Neuronal stem cell (in vitro differentiated cells): ENCODE results near the gene ZMIZ1.

Experiments
- DNase-seq: peaks from one replicate; pipeline ENCODE4 v3.0.0-alpha.2; 2013; ENCODE audit warnings: low spot score
- H2AFZ ChIP-seq: one replicate; pipeline ENCODE4 v1.6.1; 2013; ENCODE audit warnings: mild to moderate bottlenecking, low read length, inconsistent platforms
- H2AK5ac ChIP-seq: 2 replicates; pipeline ENCODE4 v1.6.1; 2013; ENCODE audit warnings: low read depth, mild to moderate bottlenecking, inconsistent platforms, low read length, moderate library complexity, mixed read lengths
- H2BK120ac ChIP-seq: 2 replicates; pipeline ENCODE4 v1.6.1; 2013; ENCODE audit warnings: low read depth, mild to moderate bottlenecking, inconsistent platforms, low read length, moderate library complexity, mixed read lengths
- H2BK12ac ChIP-seq: one replicate; pipeline ENCODE4 v1.6.1; 2013; ENCODE audit warnings: low read length, inconsistent platforms
- H2BK15ac ChIP-seq: 2 replicates; pipeline ENCODE4 v1.6.1; 2013; ENCODE audit warnings: mild to moderate bottlenecking, low read length, inconsistent platforms, mixed read lengths
- H2BK5ac ChIP-seq: one replicate; pipeline ENCODE4 v1.6.1; 2013; ENCODE audit warnings: inconsistent platforms, mild to moderate bottlenecking, low read length, moderate library complexity
- H3K14ac ChIP-seq: one replicate; pipeline ENCODE4 v1.6.1; 2013; ENCODE audit warnings: low read length, inconsistent platforms
- H3K18ac ChIP-seq: 2 replicates; pipeline ENCODE4 v1.6.1; 2013; ENCODE audit warnings: low read length, inconsistent platforms
- H3K23ac ChIP-seq: 2 replicates; pipeline ENCODE4 v1.6.1; 2013; ENCODE audit warnings: low read depth, mild to moderate bottlenecking, mixed read lengths, low read length, inconsistent platforms; ENCODE audit not compliant: poor library complexity
- H3K27ac ChIP-seq: replicated peaks from 3 replicates; pipeline ENCODE4 v1.5.1; 2013; ENCODE audit warnings: low read length, inconsistent platforms
- H3K27me3 ChIP-seq, 3 experiments: 2 replicates each; pipeline ENCODE4 v1.6.1; 2013; ENCODE audit warnings: low read length in 3 of 3, mild to moderate bottlenecking in 2 of 3, inconsistent platforms in 1 of 3, low read depth in 1 of 3, mixed read lengths in 1 of 3, moderate library complexity in 1 of 3; ENCODE audit not compliant: control insufficient read depth in 3 of 3, insufficient read depth in 3 of 3
- H3K36me3 ChIP-seq, 2 donors: replicated peaks in 1 of 2; 2 replicates each; pipeline ENCODE4 v1.6.1; 2013; ENCODE audit warnings: low read length in 2 of 2; ENCODE audit not compliant: control insufficient read depth in 2 of 2, insufficient read depth in 2 of 2
- H3K4ac ChIP-seq: 2 replicates; pipeline ENCODE4 v1.6.1; 2013; ENCODE audit warnings: inconsistent platforms, mild to moderate bottlenecking, low read length, moderate library complexity
- H3K4me1 ChIP-seq, 2 donors: 1 replicate in 1 of 2; 2 replicates in 1 of 2; pipeline ENCODE4 v1.6.1; 2013; ENCODE audit warnings: low read length in 2 of 2, low read depth in 1 of 2; ENCODE audit not compliant: control insufficient read depth in 2 of 2, insufficient read depth in 1 of 2
- H3K4me2 ChIP-seq: one replicate; pipeline ENCODE4 v1.6.1; 2013; ENCODE audit warnings: mild to moderate bottlenecking, low read length, inconsistent platforms; ENCODE audit not compliant: insufficient read depth, poor library complexity, severe bottlenecking
- H3K4me3 ChIP-seq, 2 donors: 2 replicates each; pipeline ENCODE4 v1.5.1; 2013; ENCODE audit warnings: low read length in 2 of 2, mild to moderate bottlenecking in 2 of 2, inconsistent platforms in 1 of 2, moderate library complexity in 1 of 2
- H3K79me1 ChIP-seq: one replicate; pipeline ENCODE4 v1.6.1; 2013; ENCODE audit warnings: low read depth, mild to moderate bottlenecking, inconsistent platforms, low read length, moderate library complexity
- H3K9ac ChIP-seq: one replicate; pipeline ENCODE4 v1.6.1; 2013; ENCODE audit warnings: mild to moderate bottlenecking, low read depth, low read length, inconsistent platforms; ENCODE audit not compliant: poor library complexity
- H3K9me3 ChIP-seq, 2 donors: replicated peaks in 1 of 2; 2 replicates each; pipeline versions ENCODE3 to v1.6.1; 2013; ENCODE audit warnings: low read length in 2 of 2, mild to moderate bottlenecking in 2 of 2, inconsistent platforms in 1 of 2, low read depth in 1 of 2, mixed read lengths in 1 of 2, moderate library complexity in 1 of 2; ENCODE audit not compliant: control insufficient read depth in 2 of 2, insufficient read depth in 1 of 2
- H4K8ac ChIP-seq: one replicate; pipeline ENCODE4 v1.6.1; 2013; ENCODE audit warnings: low read depth, mild to moderate bottlenecking, inconsistent platforms, low read length, moderate library complexity
- H4K91ac ChIP-seq: one replicate; pipeline ENCODE4 v1.6.1; 2013; ENCODE audit warnings: low read length, low read depth, mild to moderate bottlenecking, inconsistent platforms; ENCODE audit not compliant: poor library complexity
- WGBS, 2 donors: extraction: QIAGEN DNeasy Blood & Tissue Kit; methylation state at CpG; one replicate each; pipeline ENCODE4 v1.1.7; 2013; ENCODE audit warnings: missing lambda C conversion rate in 2 of 2, mixed read lengths in 1 of 2; ENCODE audit not compliant: insufficient read length in 2 of 2, insufficient replicate concordance in 1 of 2; ENCODE audit errors: extremely low coverage in 2 of 2; 5-methylcytosine and 5-hydroxymethylcytosine counted together

Gene ZMIZ1

DNA sequence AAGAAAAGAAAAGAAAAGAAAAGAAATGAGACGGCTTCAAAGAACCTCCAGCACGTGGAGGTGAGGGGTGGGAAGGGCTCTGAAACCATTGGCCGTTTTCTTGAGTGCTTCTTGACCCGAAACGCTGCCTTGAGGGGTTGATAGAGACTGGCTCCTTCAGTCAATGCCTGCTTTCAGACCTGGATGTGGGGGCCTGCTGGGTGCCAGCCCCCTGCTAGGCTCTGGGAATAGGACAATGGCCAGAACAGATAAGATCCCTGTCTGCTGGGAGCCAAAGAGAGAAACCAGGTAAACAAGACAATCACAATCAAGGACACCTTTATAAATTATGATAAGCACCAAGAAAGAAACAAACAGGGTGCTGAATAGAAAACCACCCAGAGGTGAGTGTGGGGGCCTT lies 27.7 kb downstream of the ZMIZ1 start:
- no peak overlapping the region for H2BK12ac ChIP-seq
- H2BK5ac ChIP-seq = no peak overlapping the region
- H2BK15ac ChIP-seq = no peak overlapping the region
- H3K27ac ChIP-seq = no peak overlapping the region
- H3K4me1 ChIP-seq = peaks cover 6 to 7% of the 10 kb centered on the region in 2 donors
- peaks cover 25% of the 10 kb centered on the region for H3K79me1 ChIP-seq
- no peak overlapping the region for H3K23ac ChIP-seq
- WGBS, 2 donors = no CpG with 5 or more reads among the region's 5 CpGs
- H3K9me3 ChIP-seq = no peaks in the 10 kb centered on the region
- no peak for DNase-seq
- H3K36me3 ChIP-seq = peaks cover 2 to 30% of the 10 kb centered on the region in 2 donors
- H2BK120ac ChIP-seq = no peak overlapping the region
- H3K4ac ChIP-seq = no peak overlapping the region
- H2AK5ac ChIP-seq = no peak overlapping the region
- no peaks in the 10 kb centered on the region for H3K27me3 ChIP-seq
- H4K8ac ChIP-seq = no peak overlapping the region
- H2AFZ ChIP-seq = no peak overlapping the region
- H3K4me3 ChIP-seq = no peak overlapping the region
- no peak overlapping the region for H3K9ac ChIP-seq
- no peak overlapping the region for H3K14ac ChIP-seq
- H4K91ac ChIP-seq = no peak overlapping the region
- H3K18ac ChIP-seq = no peak overlapping the region
- no peak overlapping the region for H3K4me2 ChIP-seq

GRCh38 chr10:79097021-79097872 lies 28.5 kb downstream of the ZMIZ1 start:
- Histone ChIP-seq H3K4me1 (peaks cover 13% of the 10 kb centered on the region in 2 donors), H3K18ac (peak overlapping the region; percentile 1), H3K27ac (no peak overlapping the region), H3K4ac (no peak overlapping the region), H3K9me3 (no peaks in the 10 kb centered on the region), H2AFZ (no peak overlapping the region), H3K9ac (peak overlapping the region; percentile 56), H3K14ac (no peak overlapping the region), H3K27me3 (no peaks in the 10 kb centered on the region), H3K23ac (peak overlapping the region; percentile 4), H3K4me3 (no peak overlapping the region), H2BK120ac (no peak overlapping the region), H3K4me2 (no peak overlapping the region), H3K36me3 (peaks cover 2 to 26% of the 10 kb centered on the region in 2 donors), H2BK5ac (no peak overlapping the region), H3K79me1 (peaks cover 28% of the 10 kb centered on the region), H2BK15ac (no peak overlapping the region), H4K91ac (no peak overlapping the region), H2AK5ac (no peak overlapping the region), H4K8ac (no peak overlapping the region), H2BK12ac (no peak overlapping the region)
- no CpG with 5 or more reads among the region's 11 CpGs for WGBS, 2 donors
- DNase-seq = no peak

- Histone ChIP-seq H4K8ac (no peak overlapping the region), H3K79me1 (peaks cover 28% of the 10 kb centered on the region), H2BK120ac (no peak overlapping the region), H3K18ac (no peak overlapping the region), H3K9me3 (no peaks in the 10 kb centered on the region), H2BK5ac (no peak overlapping the region), H2BK12ac (no peak overlapping the region), H3K36me3 (peaks cover 2 to 25% of the 10 kb centered on the region in 2 donors), H3K23ac (no peak overlapping the region), H3K4me2 (no peak overlapping the region), H2BK15ac (no peak overlapping the region), H3K27ac (no peak overlapping the region), H3K27me3 (no peaks in the 10 kb centered on the region), H4K91ac (no peak overlapping the region), H3K14ac (no peak overlapping the region), H3K4ac (no peak overlapping the region), H3K4me1 (peaks cover 13 to 19% of the 10 kb centered on the region in 2 donors), H2AK5ac (no peak overlapping the region), H2AFZ (no peak overlapping the region), H3K9ac (no peak overlapping the region), H3K4me3 (no peak overlapping the region)
- no peak for DNase-seq
- WGBS, 2 donors = no CpG with 5 or more reads among the region's 5 CpGs
These were observed 29.3 kb downstream of the ZMIZ1 start for GRCh38 chr10:79098061-79098460.

DNA sequence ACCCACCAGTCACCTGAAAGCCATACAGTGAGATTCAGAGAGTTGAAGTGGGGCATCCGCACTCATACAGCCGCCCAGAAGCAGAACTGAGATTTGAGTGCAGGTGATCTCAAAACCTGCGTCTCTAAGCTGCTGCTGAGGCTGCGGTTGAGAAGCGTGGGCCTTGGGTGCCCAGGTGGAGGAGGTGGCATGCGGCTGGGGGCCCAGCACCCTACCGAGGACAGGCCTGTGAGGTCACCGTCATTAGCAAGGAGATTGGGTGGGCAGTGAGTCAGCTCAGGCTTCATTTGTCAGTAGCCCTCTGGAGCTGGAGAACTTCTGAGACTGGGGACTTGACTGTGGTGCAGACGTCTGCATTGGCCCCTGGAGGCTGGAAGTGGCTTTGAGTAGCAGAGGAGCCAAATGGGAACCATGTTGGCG lies 29.8 kb downstream of the ZMIZ1 start:
- WGBS, 2 donors = no CpG with 5 or more reads among the region's 10 CpGs
- no peak overlapping the region for H2BK120ac ChIP-seq
- peaks cover 13 to 19% of the 10 kb centered on the region in 2 donors for H3K4me1 ChIP-seq
- no peak overlapping the region for H4K91ac ChIP-seq
- H2BK5ac ChIP-seq = no peak overlapping the region
- H2BK15ac ChIP-seq = no peak overlapping the region
- peak overlapping the region; percentile 20 for H3K18ac ChIP-seq
- no peak overlapping the region for H2BK12ac ChIP-seq
- no peak overlapping the region for H3K4me2 ChIP-seq
- no peak overlapping the region for H4K8ac ChIP-seq
- H3K36me3 ChIP-seq = peaks cover 2 to 25% of the 10 kb centered on the region in 2 donors
- no peak overlapping the region for H3K4me3 ChIP-seq
- no peak overlapping the region for H3K27ac ChIP-seq
- H3K27me3 ChIP-seq = no peaks in the 10 kb centered on the region
- no peak overlapping the region for H3K4ac ChIP-seq
- no peak overlapping the region for H3K23ac ChIP-seq
- H3K79me1 ChIP-seq = peaks cover 28% of the 10 kb centered on the region
- no peak overlapping the region for H2AFZ ChIP-seq
- no peak overlapping the region for H2AK5ac ChIP-seq
- H3K9ac ChIP-seq = peak overlapping the region; percentile 60
- H3K9me3 ChIP-seq = no peaks in the 10 kb centered on the region
- no peak for DNase-seq
- H3K14ac ChIP-seq = no peak overlapping the region
